ENCODE results near the gene QSOX2. TPM values are rescaled to one million over a fixed set of nuclear protein-coding genes. Genes with fewer than 3 reads are reported as not detected.

QSOX2 gene
- total and polyA plus RNA-seq, 8 donors = 6.8 to 19.1 (median 10.9) TPM

DNA sequence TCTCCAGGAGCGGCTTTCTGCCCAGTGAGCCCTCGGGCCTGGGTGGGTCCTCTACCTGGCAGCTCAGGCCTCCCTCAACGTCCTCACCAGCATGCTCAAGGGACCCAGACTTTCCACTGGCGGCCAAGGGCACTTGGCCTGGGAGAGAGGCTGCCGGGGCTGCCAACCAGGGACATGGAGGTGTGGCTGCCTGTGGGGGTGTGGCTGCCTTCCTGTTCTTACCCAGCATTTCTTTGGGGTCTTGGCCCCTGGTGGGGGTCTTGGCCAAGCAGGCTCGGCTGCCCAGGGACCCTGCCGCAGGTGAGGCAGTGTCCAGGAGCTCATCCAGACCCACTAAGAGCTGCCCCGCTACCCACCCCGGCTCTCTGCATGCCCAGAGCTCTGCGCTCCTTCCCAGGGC, 7.2 kb upstream of the QSOX2 start:
- no peaks in the 10 kb centered on the region for H3K9me3 ChIP-seq
- peaks cover 26 to 32% (median 31%) of the 10 kb centered on the region in 3 donors for H3K4me1 ChIP-seq
- FAIRE-seq (no peak), DNase-seq (no peak), ATAC-seq (no peak)
- H3K27me3 ChIP-seq = no peaks in the 10 kb centered on the region
- 79 to 85% methylated on average over 10 of the region's 10 CpGs for WGBS, 2 donors
- H3K36me3 ChIP-seq = no peaks in the 10 kb centered on the region
- no peak overlapping the region for H3K4me3 ChIP-seq
- intact Hi-C loops (cut with DNase I) = no loop called here
- TF ChIP-seq CTCF (IDR thresholded peaks at IDR 0.05) = no peak
- H3K27ac ChIP-seq = no peak overlapping the region

GRCh38 chr9:136252281-136252680, 6.7 kb upstream of the QSOX2 start:
- no peak for ATAC-seq

GRCh38 chr9:136251264-136252115, 5.9 kb upstream of the QSOX2 start:
- TF ChIP-seq CTCF (IDR thresholded peaks at IDR 0.05) = no peak
- 79 to 84% methylated on average over 29 to 50 of the region's 50 CpGs for WGBS, 2 donors
- Histone ChIP-seq H3K36me3 (no peaks in the 10 kb centered on the region), H3K9me3 (no peaks in the 10 kb centered on the region), H3K4me1 (peaks cover 26 to 33% (median 32%) of the 10 kb centered on the region in 3 donors), H3K27me3 (no peaks in the 10 kb centered on the region), H3K27ac (peak overlapping the region; percentile 79 to 94 (median 83)), H3K4me3 (no peak overlapping the region)
- ATAC-seq (peak; percentile 23 to 40 (median 30)), DNase-seq (peak in 4 of 6 donors; percentile 54 to 76 (median 72)), FAIRE-seq (no peak)
- intact Hi-C loops (cut with DNase I) = no loop called here

More at GRCh38 chr9:136252281-136252680, 6.7 kb upstream of the QSOX2 start:
- FAIRE-seq (no peak), DNase-seq (peak in 2 of 6 donors; percentile 56 to 77)
- H3K9me3 ChIP-seq = no peaks in the 10 kb centered on the region
- no peaks in the 10 kb centered on the region for H3K36me3 ChIP-seq
- H3K4me1 ChIP-seq = peaks cover 26 to 32% (median 31%) of the 10 kb centered on the region in 3 donors
- intact Hi-C loops (cut with DNase I) = no loop called here
- no peak for TF ChIP-seq CTCF (IDR thresholded peaks at IDR 0.05)
- no peak overlapping the region for H3K4me3 ChIP-seq
- no peaks in the 10 kb centered on the region for H3K27me3 ChIP-seq
- H3K27ac ChIP-seq = no peak overlapping the region
- 93 to 94% methylated on average over 25 to 29 of the region's 29 CpGs for WGBS, 2 donors

- Histone ChIP-seq H3K9me3 (no peaks in the 10 kb centered on the region), H3K4me3 (no peak overlapping the region), H3K27ac (peak overlapping the region; percentile 79 to 94 (median 83)), H3K27me3 (no peaks in the 10 kb centered on the region), H3K36me3 (no peaks in the 10 kb centered on the region), H3K4me1 (peaks cover 30 to 38% (median 36%) of the 10 kb centered on the region in 3 donors)
- no peak for TF ChIP-seq CTCF (IDR thresholded peaks at IDR 0.05)
- WGBS, 2 donors = 68 to 69% methylated on average over 9 to 10 of the region's 10 CpGs
- ATAC-seq (no peak), DNase-seq (peak in 2 of 6 donors; percentile 53 to 80), FAIRE-seq (no peak)
- intact Hi-C loops (cut with DNase I) = no loop called here
Observed at GRCh38 chr9:136250676-136251075, 5.1 kb upstream of the QSOX2 start.

All from pancreas (tissue), 10 donors.